K562 (cell line): Measurements from ENCODE around the gene PTPRG.

Source experiments
- GATAD2B ChIP-seq: fragments of 450-650 bp; IDR thresholded peaks from 2 replicates; pipeline ENCODE4 v1.6.1; 2017; ENCODE audit warnings: mild to moderate bottlenecking, borderline replicate concordance
- TRIM24 ChIP-seq, 2 experiments: fragments of 450-650 bp; IDR thresholded peaks; 2 replicates each; pipeline ENCODE4 v1.6.1; 2016

DNA sequence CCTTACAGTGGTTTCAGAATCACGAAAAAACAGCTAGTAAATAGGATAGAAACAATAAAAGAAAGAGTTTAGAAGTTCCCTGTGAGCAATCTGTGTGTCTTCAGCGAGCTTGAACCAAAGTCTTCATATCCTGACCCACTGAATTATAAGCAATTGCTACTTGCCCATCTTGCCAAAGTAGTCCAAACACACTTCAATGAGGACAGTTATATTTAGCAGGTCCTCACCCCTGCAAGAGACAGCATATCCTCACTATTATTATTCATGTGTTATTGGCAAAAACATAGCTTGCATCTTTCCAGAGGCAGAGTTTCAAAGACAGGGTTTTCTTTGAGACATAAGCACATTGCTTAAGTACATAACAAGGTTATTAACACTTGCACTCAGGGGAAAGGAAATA lies 734.2 kb downstream of the PTPRG start:
- no peak for TF ChIP-seq GATAD2B
- no peak for TF ChIP-seq TRIM24 (IDR thresholded peaks at IDR 0.05)
